Measurements from ENCODE around the gene ICAM5. TPM values are rescaled to one million over a fixed set of nuclear protein-coding genes. Genes with fewer than 3 reads are reported as not detected.

ICAM5 gene
- total RNA-seq, 2 donors from 2014 or later = 0.18 to 0.37 TPM

GRCh38 chr19:10290357-10290875 is 664 bp downstream of the ICAM5 start:
- Mint-ChIP-seq H3K36me3 (ENCODE audit: low read depth) (no peaks in the 10 kb centered on the region), H3K27ac (no peak overlapping the region), H3K4me3 (peak overlapping the region; percentile 42), H3K27me3 (ENCODE audit: insufficient read depth) (peaks cover 100% of the 10 kb centered on the region), H3K9me3 (peaks cover 5% of the 10 kb centered on the region), H3K4me1 (peaks cover 10% of the 10 kb centered on the region)
- peak; percentile 75 for DNase-seq
- no peak for TF ChIP-seq CTCF (conservative IDR thresholded peaks at IDR 0.05)
- H3K27ac ChIP-seq (ENCODE audit: low read depth, low read length) = no peak overlapping the region
- H3K4me3 ChIP-seq (ENCODE audit: low read length) = no peak overlapping the region
- no peaks in the 10 kb centered on the region for H3K9me3 ChIP-seq (ENCODE audit: control insufficient read depth, low read length)
- H3K27me3 ChIP-seq (ENCODE audit: control insufficient read depth, insufficient read depth, low read length, poor library complexity, severe bottlenecking) = peaks cover 100% of the 10 kb centered on the region
- H3K4me1 ChIP-seq (ENCODE audit: control insufficient read depth, insufficient read depth, low read length) = peaks cover 3% of the 10 kb centered on the region
- no peak overlapping the region for H3K9ac ChIP-seq (ENCODE audit: extremely low read depth, low read length, poor library complexity, severe bottlenecking)
- H3K36me3 ChIP-seq (ENCODE audit: control insufficient read depth, insufficient read depth, low read length) = no peaks in the 10 kb centered on the region
- WGBS, 2 experiments (ENCODE audit: insufficient coverage in 1 of 2, insufficient read length in 1 of 2) = 2% methylated on average over 24 to 30 of the region's 30 CpGs

DNA sequence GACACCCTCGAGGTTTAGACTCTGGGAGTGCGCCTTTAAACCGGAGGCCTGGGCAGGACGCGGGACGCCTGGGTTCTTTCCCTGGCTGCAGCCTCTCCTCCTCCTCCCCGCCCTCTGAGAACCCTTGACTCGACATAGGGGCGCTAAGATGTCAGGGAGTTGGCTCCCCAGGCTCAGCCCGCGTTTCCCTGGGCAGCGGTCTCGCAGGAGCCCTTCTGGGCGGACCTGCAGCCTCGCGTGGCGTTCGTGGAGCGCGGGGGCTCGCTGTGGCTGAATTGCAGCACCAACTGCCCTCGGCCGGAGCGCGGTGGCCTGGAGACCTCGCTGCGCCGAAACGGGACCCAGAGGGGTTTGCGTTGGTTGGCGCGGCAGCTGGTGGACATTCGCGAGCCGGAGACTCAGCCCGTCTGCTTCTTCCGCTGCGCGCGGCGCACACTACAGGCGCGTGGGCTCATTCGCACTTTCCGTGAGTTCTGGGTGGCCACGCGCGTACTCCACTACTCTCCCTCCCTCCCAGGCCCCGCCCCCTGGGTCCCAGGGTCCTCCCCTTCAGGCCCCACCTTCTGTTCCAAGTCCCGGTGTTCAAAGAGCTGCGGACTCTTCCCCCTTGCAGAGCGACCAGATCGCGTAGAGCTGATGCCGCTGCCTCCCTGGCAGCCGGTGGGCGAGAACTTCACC is 1.3 kb downstream of the ICAM5 start:
- peaks cover 9% of the 10 kb centered on the region for H3K9me3 Mint-ChIP-seq
- DNase-seq = peak; percentile 82
- Histone ChIP-seq H3K27me3 (ENCODE audit: control insufficient read depth, insufficient read depth, low read length, poor library complexity, severe bottlenecking) (peaks cover 100% of the 10 kb centered on the region), H3K9me3 (ENCODE audit: control insufficient read depth, low read length) (no peaks in the 10 kb centered on the region), H3K27ac (ENCODE audit: low read depth, low read length) (no peak overlapping the region), H3K9ac (ENCODE audit: extremely low read depth, low read length, poor library complexity, severe bottlenecking) (no peak overlapping the region), H3K4me1 (ENCODE audit: control insufficient read depth, insufficient read depth, low read length) (peaks cover 3% of the 10 kb centered on the region), H3K36me3 (ENCODE audit: control insufficient read depth, insufficient read depth, low read length) (no peaks in the 10 kb centered on the region), H3K4me3 (ENCODE audit: low read length) (peak overlapping the region; percentile 56)
- H3K27ac Mint-ChIP-seq = no peak overlapping the region
- H3K36me3 Mint-ChIP-seq (ENCODE audit: low read depth) = no peaks in the 10 kb centered on the region
- no peak for TF ChIP-seq CTCF (conservative IDR thresholded peaks at IDR 0.05)
- H3K27me3 Mint-ChIP-seq (ENCODE audit: insufficient read depth) = peaks cover 100% of the 10 kb centered on the region
- 1 to 2% methylated on average over 20 to 57 of the region's 57 CpGs for WGBS, 2 experiments (ENCODE audit: insufficient coverage in 1 of 2, insufficient read length in 1 of 2)
- H3K4me1 Mint-ChIP-seq = peaks cover 14% of the 10 kb centered on the region
- peak overlapping the region; percentile 42 for H3K4me3 Mint-ChIP-seq

- DNase-seq = no peak
- Histone ChIP-seq H3K36me3 (ENCODE audit: control insufficient read depth, insufficient read depth, low read length) (no peaks in the 10 kb centered on the region), H3K9ac (ENCODE audit: extremely low read depth, low read length, poor library complexity, severe bottlenecking) (no peak overlapping the region), H3K4me3 (ENCODE audit: low read length) (peak overlapping the region; percentile 68), H3K4me1 (ENCODE audit: control insufficient read depth, insufficient read depth, low read length) (peaks cover 3% of the 10 kb centered on the region), H3K27me3 (ENCODE audit: control insufficient read depth, insufficient read depth, low read length, poor library complexity, severe bottlenecking) (peaks cover 100% of the 10 kb centered on the region), H3K27ac (ENCODE audit: low read depth, low read length) (no peak overlapping the region), H3K9me3 (ENCODE audit: control insufficient read depth, low read length) (no peaks in the 10 kb centered on the region)
- H3K9me3 Mint-ChIP-seq = peaks cover 10% of the 10 kb centered on the region
- peak overlapping the region; percentile 42 for H3K4me3 Mint-ChIP-seq
- peaks cover 99% of the 10 kb centered on the region for H3K27me3 Mint-ChIP-seq (ENCODE audit: insufficient read depth)
- no peak overlapping the region for H3K27ac Mint-ChIP-seq
- no peak for TF ChIP-seq CTCF (conservative IDR thresholded peaks at IDR 0.05)
- 2 to 9% methylated on average over 16 to 49 of the region's 49 CpGs for WGBS, 2 experiments (ENCODE audit: insufficient coverage in 1 of 2, insufficient read length in 1 of 2)
- H3K36me3 Mint-ChIP-seq (ENCODE audit: low read depth) = no peaks in the 10 kb centered on the region
- H3K4me1 Mint-ChIP-seq = peaks cover 14% of the 10 kb centered on the region
Observed at GRCh38 chr19:10291554-10292205, 1.9 kb downstream of the ICAM5 start.
